Neural cell (in vitro differentiated cells): ENCODE measurements around the gene MMS19. TPM values are rescaled to one million over a fixed set of nuclear protein-coding genes. Genes with fewer than 3 reads are reported as not detected.

ENCODE experiments used
- H2AFZ ChIP-seq: fragments of 200-600, 300-800 bp; sonication (generic), shearing (Covaris generic); 2 replicates; pipeline ENCODE4 v1.6.0; 2014; ENCODE audit warnings: low read depth, mild to moderate bottlenecking, antibody characterized with exemption, low read length, moderate library complexity
- H3F3A ChIP-seq: fragments of 200-600 bp; shearing (Covaris generic); 2 replicates; pipeline ENCODE4 v1.6.1; 2016; ENCODE audit warnings: mild to moderate bottlenecking, moderate library complexity, mixed read lengths, antibody characterized with exemption, low read length; ENCODE audit not compliant: insufficient read depth, poor library complexity, severe bottlenecking
- H3K27ac ChIP-seq: fragments of 200-600, 300-800 bp; sonication (generic), shearing (Covaris generic); 2 replicates; pipeline ENCODE4 v1.5.1; 2014; ENCODE audit warnings: mild to moderate bottlenecking, low read length, moderate library complexity
- H3K27me3 ChIP-seq: fragments of 300-800, 200-600 bp; sonication (generic), shearing (Covaris generic); 2 replicates; pipeline ENCODE4 v1.6.0; 2014; ENCODE audit warnings: mild to moderate bottlenecking, low read depth, low read length, moderate library complexity; ENCODE audit not compliant: insufficient read depth
- H3K36me3 ChIP-seq: fragments of 300-800, 200-600 bp; sonication (generic), shearing (Covaris generic); 2 replicates; pipeline ENCODE4 v1.5.1; 2014; ENCODE audit warnings: mild to moderate bottlenecking, antibody characterized with exemption, low read length, moderate library complexity; ENCODE audit not compliant: insufficient read depth
- H3K4me2 ChIP-seq: fragments of 300-800, 200-600 bp; sonication (generic), shearing (Covaris generic); 2 replicates; pipeline ENCODE4 v1.6.0; 2014; ENCODE audit warnings: mild to moderate bottlenecking, low read length
- H3K4me3 ChIP-seq: fragments of 300-800, 200-600 bp; sonication (generic), shearing (Covaris generic); 2 replicates; pipeline ENCODE4 v1.5.1; 2014; ENCODE audit warnings: mild to moderate bottlenecking, low read length, moderate library complexity
- H3K79me2 ChIP-seq: fragments of 200-600 bp; shearing (Covaris generic); replicated peaks from 2 replicates; pipeline ENCODE4 v1.6.0; 2014; ENCODE audit warnings: mild to moderate bottlenecking, low read length, moderate library complexity; ENCODE audit not compliant: insufficient read depth
- H3K9ac ChIP-seq: fragments of 300-800, 200-600 bp; sonication (generic), shearing (Covaris generic); 2 replicates; pipeline ENCODE4 v1.6.1; 2016; ENCODE audit warnings: mild to moderate bottlenecking, low read length, mixed read lengths
- H3K9me2 ChIP-seq: fragments of 200-600 bp; shearing (Covaris generic); 2 replicates; pipeline ENCODE4 v1.6.1; 2016; ENCODE audit warnings: mild to moderate bottlenecking, low read length, mixed read lengths; ENCODE audit not compliant: insufficient read depth
- H3K9me3 ChIP-seq: fragments of 200-600, 300-800 bp; sonication (generic), shearing (Covaris generic); 2 replicates; pipeline ENCODE4 v1.6.1; 2016; ENCODE audit warnings: mild to moderate bottlenecking, mixed run types, low read length, moderate library complexity, mixed read lengths
- H4K20me1 ChIP-seq: fragments of 200-600 bp; shearing (Covaris generic); 2 replicates; pipeline ENCODE4 v1.6.1; 2016; ENCODE audit warnings: mild to moderate bottlenecking, mixed run types; ENCODE audit not compliant: insufficient read depth
- EP300 ChIP-seq: fragments of 450-650 bp; conservative IDR thresholded peaks from 2 replicates; pipeline ENCODE4 v1.6.1; 2014; ENCODE audit warnings: antibody characterized with exemption, mild to moderate bottlenecking, moderate library complexity; ENCODE audit not compliant: poor library complexity, severe bottlenecking
- EZH2 ChIP-seq: fragments of 200-600, 300-800 bp; shearing (Covaris generic), sonication (generic); IDR thresholded peaks from 2 replicates; pipeline ENCODE4 v1.6.1; 2014; ENCODE audit warnings: antibody characterized with exemption, low read length, borderline replicate concordance, mild to moderate bottlenecking; ENCODE audit not compliant: insufficient read depth, poor library complexity, severe bottlenecking
- MXI1 ChIP-seq: fragments of 450-650 bp; conservative IDR thresholded peaks from 2 replicates; pipeline ENCODE4 v1.6.1; 2014; ENCODE audit warnings: antibody characterized with exemption, mild to moderate bottlenecking; ENCODE audit not compliant: poor library complexity, severe bottlenecking
- POLR2AphosphoS5 ChIP-seq: IDR thresholded peaks from 2 replicates; pipeline ENCODE4 v1.6.1; 2012
- RAD21 ChIP-seq: fragments of 450-650 bp; conservative IDR thresholded peaks from 2 replicates; pipeline ENCODE4 v1.6.1; 2014; ENCODE audit warnings: antibody characterized with exemption, mild to moderate bottlenecking, moderate library complexity
- SMC3 ChIP-seq: fragments of 450-650 bp; conservative IDR thresholded peaks from 2 replicates; pipeline ENCODE4 v1.6.1; 2014; ENCODE audit warnings: antibody characterized with exemption, mild to moderate bottlenecking, moderate library complexity; ENCODE audit not compliant: poor library complexity
- TAF1 ChIP-seq: IDR thresholded peaks from 2 replicates; pipeline ENCODE4 v1.6.1; 2012; ENCODE audit warnings: low read depth
- polyA plus RNA-seq: library from polyadenylated mRNA; depleted of rRNA; stranded (reverse); fragments of >200 nt; gene quantifications from 2 replicates; pipeline ENCODE4 v1.2.3, GENCODE V29; 2014
- TF ChIP-seq, protein P1 (sequence below): fragments of 450-650 bp; IDR thresholded peaks from 2 replicates; pipeline ENCODE4 v1.5.1; 2014; ENCODE audit warnings: antibody characterized with exemption, mild to moderate bottlenecking, moderate library complexity; ENCODE audit not compliant: poor library complexity, severe bottlenecking
- TF ChIP-seq, protein P2 (sequence below): IDR thresholded peaks from 2 replicates; pipeline ENCODE4 v1.6.1; 2012; ENCODE audit warnings: borderline replicate concordance

The MMS19 gene
- polyA plus RNA-seq, 1 donor from 2014 or later: 54.1 TPM

GRCh38 chr10:97525683-97526110 is 27.5 kb upstream of the MMS19 start:
- H3F3A ChIP-seq: no peaks in the 10 kb centered on the region
- no peak for TF ChIP-seq EZH2
- no peak for TF ChIP-seq RAD21
- TF ChIP-seq, protein P1, sequence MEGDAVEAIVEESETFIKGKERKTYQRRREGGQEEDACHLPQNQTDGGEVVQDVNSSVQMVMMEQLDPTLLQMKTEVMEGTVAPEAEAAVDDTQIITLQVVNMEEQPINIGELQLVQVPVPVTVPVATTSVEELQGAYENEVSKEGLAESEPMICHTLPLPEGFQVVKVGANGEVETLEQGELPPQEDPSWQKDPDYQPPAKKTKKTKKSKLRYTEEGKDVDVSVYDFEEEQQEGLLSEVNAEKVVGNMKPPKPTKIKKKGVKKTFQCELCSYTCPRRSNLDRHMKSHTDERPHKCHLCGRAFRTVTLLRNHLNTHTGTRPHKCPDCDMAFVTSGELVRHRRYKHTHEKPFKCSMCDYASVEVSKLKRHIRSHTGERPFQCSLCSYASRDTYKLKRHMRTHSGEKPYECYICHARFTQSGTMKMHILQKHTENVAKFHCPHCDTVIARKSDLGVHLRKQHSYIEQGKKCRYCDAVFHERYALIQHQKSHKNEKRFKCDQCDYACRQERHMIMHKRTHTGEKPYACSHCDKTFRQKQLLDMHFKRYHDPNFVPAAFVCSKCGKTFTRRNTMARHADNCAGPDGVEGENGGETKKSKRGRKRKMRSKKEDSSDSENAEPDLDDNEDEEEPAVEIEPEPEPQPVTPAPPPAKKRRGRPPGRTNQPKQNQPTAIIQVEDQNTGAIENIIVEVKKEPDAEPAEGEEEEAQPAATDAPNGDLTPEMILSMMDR: no peak
- TF ChIP-seq, protein P2, sequence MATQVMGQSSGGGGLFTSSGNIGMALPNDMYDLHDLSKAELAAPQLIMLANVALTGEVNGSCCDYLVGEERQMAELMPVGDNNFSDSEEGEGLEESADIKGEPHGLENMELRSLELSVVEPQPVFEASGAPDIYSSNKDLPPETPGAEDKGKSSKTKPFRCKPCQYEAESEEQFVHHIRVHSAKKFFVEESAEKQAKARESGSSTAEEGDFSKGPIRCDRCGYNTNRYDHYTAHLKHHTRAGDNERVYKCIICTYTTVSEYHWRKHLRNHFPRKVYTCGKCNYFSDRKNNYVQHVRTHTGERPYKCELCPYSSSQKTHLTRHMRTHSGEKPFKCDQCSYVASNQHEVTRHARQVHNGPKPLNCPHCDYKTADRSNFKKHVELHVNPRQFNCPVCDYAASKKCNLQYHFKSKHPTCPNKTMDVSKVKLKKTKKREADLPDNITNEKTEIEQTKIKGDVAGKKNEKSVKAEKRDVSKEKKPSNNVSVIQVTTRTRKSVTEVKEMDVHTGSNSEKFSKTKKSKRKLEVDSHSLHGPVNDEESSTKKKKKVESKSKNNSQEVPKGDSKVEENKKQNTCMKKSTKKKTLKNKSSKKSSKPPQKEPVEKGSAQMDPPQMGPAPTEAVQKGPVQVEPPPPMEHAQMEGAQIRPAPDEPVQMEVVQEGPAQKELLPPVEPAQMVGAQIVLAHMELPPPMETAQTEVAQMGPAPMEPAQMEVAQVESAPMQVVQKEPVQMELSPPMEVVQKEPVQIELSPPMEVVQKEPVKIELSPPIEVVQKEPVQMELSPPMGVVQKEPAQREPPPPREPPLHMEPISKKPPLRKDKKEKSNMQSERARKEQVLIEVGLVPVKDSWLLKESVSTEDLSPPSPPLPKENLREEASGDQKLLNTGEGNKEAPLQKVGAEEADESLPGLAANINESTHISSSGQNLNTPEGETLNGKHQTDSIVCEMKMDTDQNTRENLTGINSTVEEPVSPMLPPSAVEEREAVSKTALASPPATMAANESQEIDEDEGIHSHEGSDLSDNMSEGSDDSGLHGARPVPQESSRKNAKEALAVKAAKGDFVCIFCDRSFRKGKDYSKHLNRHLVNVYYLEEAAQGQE: no peak
- TF ChIP-seq EP300: no peak
- no peak for TF ChIP-seq MXI1
- H3K27me3 ChIP-seq: no peaks in the 10 kb centered on the region
- H4K20me1 ChIP-seq: no peaks in the 10 kb centered on the region
- no peaks in the 10 kb centered on the region for H3K9me3 ChIP-seq
- no peaks in the 10 kb centered on the region for H3K36me3 ChIP-seq
- H3K27ac ChIP-seq: no peak overlapping the region
- H3K9ac ChIP-seq: no peak overlapping the region
- H3K9me2 ChIP-seq: no peaks in the 10 kb centered on the region
- no peak overlapping the region for H3K4me2 ChIP-seq
- no peak overlapping the region for H3K4me3 ChIP-seq
- no peak overlapping the region for H2AFZ ChIP-seq
- no peaks in the 10 kb centered on the region for H3K79me2 ChIP-seq

GRCh38 chr10:97525086-97525485 is 26.9 kb upstream of the MMS19 start:
- Histone ChIP-seq H2AFZ (no peak overlapping the region), H4K20me1 (no peaks in the 10 kb centered on the region), H3K36me3 (no peaks in the 10 kb centered on the region), H3K4me3 (no peak overlapping the region), H3K27ac (no peak overlapping the region), H3K9me3 (no peaks in the 10 kb centered on the region), H3K27me3 (no peaks in the 10 kb centered on the region), H3K79me2 (no peaks in the 10 kb centered on the region), H3K9ac (no peak overlapping the region), H3F3A (no peaks in the 10 kb centered on the region), H3K9me2 (no peaks in the 10 kb centered on the region), H3K4me2 (no peak overlapping the region)
- TF ChIP-seq RAD21: no peak
- TF ChIP-seq TAF1: no peak
- TF ChIP-seq, protein P2: no peak
- TF ChIP-seq EP300: no peak
- no peak for TF ChIP-seq POLR2AphosphoS5
- no peak for TF ChIP-seq SMC3
- TF ChIP-seq, protein P1: no peak
- TF ChIP-seq EZH2: no peak
- no peak for TF ChIP-seq MXI1
